ENCODE results near the gene NRXN3.

The NRXN3 gene

GRCh38 chr14:79829405-79830166, 1659.4 kb downstream of the NRXN3 start:
- DNase-seq (ENCODE audit: low spot score) = no peak

- no peak for DNase-seq (ENCODE audit: low spot score)
Measured at GRCh38 chr14:79831195-79831892, 1661.2 kb downstream of the NRXN3 start.

- DNase-seq (ENCODE audit: low spot score) = no peak
Measured at GRCh38 chr14:79833781-79834180, 1663.6 kb downstream of the NRXN3 start.

- DNase-seq (ENCODE audit: low spot score) = no peak
Measured at GRCh38 chr14:79834868-79835267, 1664.7 kb downstream of the NRXN3 start.

- DNase-seq (ENCODE audit: low spot score) = no peak
Measured at GRCh38 chr14:79836577-79836976, 1666.4 kb downstream of the NRXN3 start.

GRCh38 chr14:79837699-79838098, 1667.5 kb downstream of the NRXN3 start:
- no peak for DNase-seq (ENCODE audit: low spot score)

- DNase-seq (ENCODE audit: low spot score) = no peak
Measured at GRCh38 chr14:79840103-79840502, 1669.9 kb downstream of the NRXN3 start.

- no peak for DNase-seq (ENCODE audit: low spot score)
Measured at GRCh38 chr14:79840831-79841230, 1670.7 kb downstream of the NRXN3 start.

GRCh38 chr14:79841433-79841832, 1671.3 kb downstream of the NRXN3 start:
- no peak for DNase-seq (ENCODE audit: low spot score)

- no peak for DNase-seq (ENCODE audit: low spot score)
Measured at GRCh38 chr14:79842270-79842669, 1672.1 kb downstream of the NRXN3 start.

- no peak for DNase-seq (ENCODE audit: low spot score)
Measured at GRCh38 chr14:79852950-79853744, 1683.0 kb downstream of the NRXN3 start.

- DNase-seq (ENCODE audit: low spot score) = no peak
Measured at GRCh38 chr14:79855789-79856188, 1685.6 kb downstream of the NRXN3 start.

- no peak for DNase-seq (ENCODE audit: low spot score)
Measured at GRCh38 chr14:79856381-79856780, 1686.2 kb downstream of the NRXN3 start.

- DNase-seq (ENCODE audit: low spot score) = no peak
Measured at GRCh38 chr14:79861111-79861510, 1690.9 kb downstream of the NRXN3 start.

GRCh38 chr14:79862045-79862444, 1691.9 kb downstream of the NRXN3 start:
- DNase-seq (ENCODE audit: low spot score) = no peak

GRCh38 chr14:79871136-79871535, 1701.0 kb downstream of the NRXN3 start:
- DNase-seq (ENCODE audit: low spot score) = no peak

- DNase-seq (ENCODE audit: low spot score) = no peak
Measured at GRCh38 chr14:79878229-79878628, 1708.1 kb downstream of the NRXN3 start.

GRCh38 chr14:79878785-79879184, 1708.6 kb downstream of the NRXN3 start:
- no peak for DNase-seq (ENCODE audit: low spot score)

GRCh38 chr14:79881299-79881698, 1711.1 kb downstream of the NRXN3 start:
- DNase-seq (ENCODE audit: low spot score) = no peak

GRCh38 chr14:79890527-79890926, 1720.4 kb downstream of the NRXN3 start:
- no peak for DNase-seq (ENCODE audit: low spot score)

- DNase-seq (ENCODE audit: low spot score) = no peak
Measured at GRCh38 chr14:79896009-79896408, 1725.8 kb downstream of the NRXN3 start.

- no peak for DNase-seq (ENCODE audit: low spot score)
Measured at GRCh38 chr14:79899610-79900009, 1729.4 kb downstream of the NRXN3 start.

- no peak for DNase-seq (ENCODE audit: low spot score)
Measured at GRCh38 chr14:79904497-79904896, 1734.3 kb downstream of the NRXN3 start.

Measured in HuH-7.5 (cell line).